HepG2 (cell line): ENCODE data around the gene SERTAD2. TPM values are rescaled to one million over a fixed set of nuclear protein-coding genes. Genes with fewer than 3 reads are reported as not detected.
A peak's percentile ranks its signal among the peaks of the same experiment; 100 is the strongest.

Experiments
- ATAC-seq: fragments of 200-7000 bp; cut with Tn5 transposase; 3 replicates; pipeline ENCODE4 v1.9.1; 2020; ENCODE audit warnings: mild to moderate bottlenecking, moderate library complexity
- BruUV-seq: library from RNA; stranded (reverse); fragments of 400-500 nt; replicated peaks from 2 replicates; lab custom pipeline; 2021; lab: Mats Ljungman, UMichigan
- CTCF ChIA-PET: fragments of 300-600 bp; formaldehyde crosslinking; extraction: SDS; loops from one replicate; lab custom pipeline; 2021; ENCODE audit warnings: low total read pairs, inconsistent platforms, low intra/inter-chr PET ratio; lab: Yijun Ruan, JAX
- POLR2A ChIA-PET: fragments of 350-600 bp; sonication (Branson Sonifier 250); formaldehyde crosslinking; loops from one replicate; lab custom pipeline; 2020; ENCODE audit warnings: antibody characterized with exemption, inconsistent platforms; lab: Yijun Ruan, JAX
- DNase-seq: peaks from one replicate; pipeline ENCODE4 v3.0.0-alpha.2; 2015; ENCODE audit warnings: low spot score
- FAIRE-seq: peaks from 3 replicates; lab custom pipeline; 2011; peaks lifted over from hg19 to GRCh38; lab: Jason Lieb, UNC
- H2AFZ ChIP-seq: one replicate; pipeline ENCODE4 v1.6.1; 2011; ENCODE audit warnings: low read length, inconsistent platforms
- H3K27ac ChIP-seq: fragments of 300-600 bp; 3 replicates; pipeline ENCODE4 v1.8.0; 2011; ENCODE audit warnings: mixed run types, mild to moderate bottlenecking, mixed read lengths, low read length, inconsistent platforms; ENCODE audit not compliant: insufficient read depth; ENCODE audit errors: extremely low read length
- H3K27me3 ChIP-seq, 2 experiments: fragments of 200-600 bp in 1 of 2; 2 replicates in 1 of 2; 3 replicates in 1 of 2; pipeline versions ENCODE4 v1.6.0 to v1.8.0; 2011; ENCODE audit warnings: low read length in 2 of 2, mild to moderate bottlenecking in 2 of 2, moderate library complexity in 2 of 2, inconsistent platforms in 1 of 2; ENCODE audit not compliant: insufficient read depth in 2 of 2, control insufficient read depth in 1 of 2
- H3K36me3 ChIP-seq, 2 experiments: fragments of 200-600 bp in 1 of 2; replicated peaks in 1 of 2; 2 replicates in 1 of 2; 3 replicates in 1 of 2; pipeline versions ENCODE4 v1.5.1 to v1.8.0; 2011; ENCODE audit warnings: low read length in 2 of 2, inconsistent platforms in 1 of 2; ENCODE audit not compliant: insufficient read depth in 2 of 2, control insufficient read depth in 1 of 2
- H3K4me1 ChIP-seq: 2 replicates; pipeline ENCODE4 v1.5.1; 2012; ENCODE audit warnings: low read length, inconsistent platforms; ENCODE audit not compliant: insufficient read depth
- H3K4me2 ChIP-seq: 2 replicates; pipeline ENCODE4 v1.6.0; 2011; ENCODE audit warnings: low read depth, low read length, inconsistent platforms
- H3K4me3 ChIP-seq, 3 experiments: fragments of 200-600 bp in 1 of 3; sonication (generic), shearing (Covaris generic) in 1 of 3; replicated peaks in 1 of 3; 2 replicates each; pipeline ENCODE4 v1.5.1; 2011 to 2016; ENCODE audit warnings: low read length in 3 of 3, inconsistent platforms in 2 of 3, low read depth in 2 of 3, mild to moderate bottlenecking in 2 of 3, control low read depth in 1 of 3, mixed read lengths in 1 of 3; ENCODE audit not compliant: insufficient read depth in 1 of 3
- H3K79me2 ChIP-seq: one replicate; pipeline ENCODE4 v1.6.1; 2011; ENCODE audit warnings: low read length, inconsistent platforms; ENCODE audit not compliant: insufficient read depth
- H3K9ac ChIP-seq: 2 replicates; pipeline ENCODE4 v1.6.0; 2011; ENCODE audit warnings: mild to moderate bottlenecking, low read depth, low read length, inconsistent platforms; ENCODE audit not compliant: insufficient read depth
- H3K9me3 ChIP-seq: 2 replicates; pipeline ENCODE4 v1.5.1; 2012; ENCODE audit warnings: mild to moderate bottlenecking, low read length
- H4K20me1 ChIP-seq: 2 replicates; pipeline ENCODE4 v1.6.0; 2011; ENCODE audit warnings: inconsistent platforms, mild to moderate bottlenecking, low read length, moderate library complexity; ENCODE audit not compliant: insufficient read depth
- CC2D1A ChIP-seq: sonication (generic); formaldehyde crosslinking; IDR thresholded peaks from 2 replicates; pipeline ENCODE4 v1.8.1; 2023; ENCODE audit warnings: mild to moderate bottlenecking, missing genetic modification reagents
- DRAP1 ChIP-seq: IDR thresholded peaks from 2 replicates; pipeline ENCODE4 v1.6.1; 2016; ENCODE audit warnings: missing genetic modification reagents, missing compliant biosample characterization
- HDAC6 ChIP-seq: fragments of 200-600 bp; sonication (generic); IDR thresholded peaks from 2 replicates; pipeline ENCODE4 v1.7.0; 2017; ENCODE audit warnings: mild to moderate bottlenecking, antibody characterized with exemption, low read length, low read depth
- MAFK ChIP-seq, 2 experiments: IDR thresholded peaks in 1 of 2; conservative IDR thresholded peaks in 1 of 2; 2 replicates each; pipeline ENCODE4 v1.6.1; 2011; ENCODE audit warnings: improper control_type of control experiment in 2 of 2, low read length in 2 of 2
- MTA1 ChIP-seq: sonication (generic); formaldehyde crosslinking; IDR thresholded peaks from 2 replicates; pipeline ENCODE4 v1.4.0; 2020; ENCODE audit warnings: missing genetic modification reagents, mild to moderate bottlenecking, borderline replicate concordance
- ZNF317 ChIP-seq: sonication (generic); formaldehyde crosslinking; IDR thresholded peaks from 2 replicates; pipeline ENCODE4 v1.5.0; 2020; ENCODE audit warnings: mild to moderate bottlenecking, missing genetic modification reagents
- ZNF326 ChIP-seq: sonication (generic); formaldehyde crosslinking; IDR thresholded peaks from 2 replicates; pipeline ENCODE4 v1.4.0; 2020; ENCODE audit warnings: missing genetic modification reagents, borderline replicate concordance
- ZNF766 ChIP-seq: sonication (generic); formaldehyde crosslinking; IDR thresholded peaks from 2 replicates; pipeline ENCODE4 v1.5.0; 2020; ENCODE audit warnings: missing genetic modification reagents, borderline replicate concordance
- WGBS: methylation state at CpG from one replicate; pipeline ENCODE4 v1.1.6; 2017; ENCODE audit warnings: low lambda C conversion rate; 5-methylcytosine and 5-hydroxymethylcytosine counted together
- in situ Hi-C: cut with HindIII; loops from 2 replicates; pipeline ENCODE4 v1.10.0; 2017; ENCODE audit warnings: low pct_unique_long_range_greater_than_20kb; ENCODE audit not compliant: extremely low pct_ligation_motif_present
- intact Hi-C: fragments of 100-400 bp; cut with micrococcal nuclease; formaldehyde crosslinking; loops from one replicate; pipeline ENCODE4 v1.10.0; 2022; ENCODE audit not compliant: unreplicated experiment
- polyA plus RNA-seq, 8 experiments: library from polyadenylated mRNA; depleted of rRNA in 3 of 8; stranded (reverse) in 7 of 8; unstranded in 1 of 8; fragments of >200 nt; fragmentation: Illumina TruSeq in 4 of 8; extraction: Trizol in 4 of 8; gene quantifications; 2 replicates each; pipeline versions ENCODE4 v1.2.1 to v1.2.3, GENCODE V29; 2011 to 2016; ENCODE audit warnings: low read depth in 4 of 8, missing spikeins in 1 of 8, mixed read lengths in 1 of 8; ENCODE audit not compliant: insufficient read depth in 1 of 8
- total RNA-seq, 5 experiments: library from RNA; depleted of rRNA; stranded (reverse); fragments of >200 nt; fragmentation: Illumina TruSeq; extraction: Trizol; gene quantifications; 2 replicates each; pipeline ENCODE4 v1.2.3, GENCODE V29; 2016; ENCODE audit warnings: low read depth in 1 of 5

The SERTAD2 gene
- total and polyA plus RNA-seq, 2 of the 13 experiments (the other 11 are each of a cell fraction or from before 2014, with no cell fraction given) = 6.7 to 22.6 TPM

GRCh38 chr2:64624862-64625261 is 28.9 kb downstream of the SERTAD2 start:
- ATAC-seq (no peak), FAIRE-seq (no peak)
- Histone ChIP-seq H3K4me1 (peaks cover 28% of the 10 kb centered on the region), H3K36me3 (no peaks in the 10 kb centered on the region), H3K4me3 (no peak overlapping the region), H3K9ac (no peak overlapping the region), H4K20me1 (peaks cover 4% of the 10 kb centered on the region; the same call in 1 of the 2 replicates), H2AFZ (no peak overlapping the region), H3K79me2 (no peaks in the 10 kb centered on the region), H3K27ac (no peak overlapping the region), H3K9me3 (no peaks in the 10 kb centered on the region)
- ChIA-PET POLR2A (interaction anchor here (0.7 to 1.0 kb wide), 2 partner anchors 10 to 126 kb away, joined by 3 to 6 read pairs; no protein-coding TSS in a partner anchor), CTCF (no interaction called here)
- WGBS = 45% methylated on average over 6 of the region's 6 CpGs
- intact Hi-C loops (no loop called here), in situ Hi-C loops (loop anchor here (25.0 kb wide), 1 partner anchor 937 kb away; no protein-coding TSS in a partner anchor)
- no TSS peak for BruUV-seq
- TF ChIP-seq ZNF317 (CRISPR knock-in tag) = peak; percentile 93
- TF ChIP-seq MTA1 (CRISPR knock-in tag) = no peak
- TF ChIP-seq, all 625 proteins: peak for 1
- Histone ChIP-seq H3K27me3 (peaks cover 1 to 5% of the 10 kb centered on the region in 2 experiments; a peak in 2 of 5 replicates), H3K4me2 (no peak overlapping the region)
- no peak for DNase-seq

- in situ Hi-C loops (loop anchor here (25.0 kb wide), 1 partner anchor 938 kb away; no protein-coding TSS in a partner anchor), intact Hi-C loops (no loop called here)
- H3K36me3 ChIP-seq = no peaks in the 10 kb centered on the region
- ChIA-PET CTCF (no interaction called here), POLR2A (no interaction called here)
- BruUV-seq = no TSS peak
- no peak for TF ChIP-seq ZNF766 (CRISPR knock-in tag)
- TF ChIP-seq DRAP1 (CRISPR knock-in tag) = no peak
- no peak for TF ChIP-seq ZNF326 (CRISPR knock-in tag)
- TF ChIP-seq HDAC6 = no peak
- TF ChIP-seq CC2D1A (CRISPR knock-in tag) = no peak
- no peak for TF ChIP-seq MAFK (conservative IDR thresholded peaks at IDR 0.05 in 1 of 2, IDR thresholded peaks at IDR 0.05 in 1 of 2; ENCODE audit: low read length in 2 of 2)
- H3K9ac ChIP-seq = no peak overlapping the region
- FAIRE-seq (no peak), ATAC-seq (no peak), DNase-seq (no peak)
- no peaks in the 10 kb centered on the region for H4K20me1 ChIP-seq
- H3K4me1 ChIP-seq = peaks cover 28% of the 10 kb centered on the region
- no peak overlapping the region for H3K27ac ChIP-seq
- no peaks in the 10 kb centered on the region for H3K79me2 ChIP-seq
- H3K27me3 ChIP-seq = peaks cover 1 to 5% of the 10 kb centered on the region in 2 experiments; a peak in 2 of 5 replicates
- H3K4me3 ChIP-seq = no peak overlapping the region
- H2AFZ ChIP-seq = no peak overlapping the region
- 70% methylated on average over 6 of the region's 6 CpGs for WGBS
- no peak overlapping the region for H3K4me2 ChIP-seq
- no peaks in the 10 kb centered on the region for H3K9me3 ChIP-seq
These were observed 29.6 kb downstream of the SERTAD2 start for GRCh38 chr2:64624108-64624610.
